ENCODE measurements around the gene PRKCZ.

DNA sequence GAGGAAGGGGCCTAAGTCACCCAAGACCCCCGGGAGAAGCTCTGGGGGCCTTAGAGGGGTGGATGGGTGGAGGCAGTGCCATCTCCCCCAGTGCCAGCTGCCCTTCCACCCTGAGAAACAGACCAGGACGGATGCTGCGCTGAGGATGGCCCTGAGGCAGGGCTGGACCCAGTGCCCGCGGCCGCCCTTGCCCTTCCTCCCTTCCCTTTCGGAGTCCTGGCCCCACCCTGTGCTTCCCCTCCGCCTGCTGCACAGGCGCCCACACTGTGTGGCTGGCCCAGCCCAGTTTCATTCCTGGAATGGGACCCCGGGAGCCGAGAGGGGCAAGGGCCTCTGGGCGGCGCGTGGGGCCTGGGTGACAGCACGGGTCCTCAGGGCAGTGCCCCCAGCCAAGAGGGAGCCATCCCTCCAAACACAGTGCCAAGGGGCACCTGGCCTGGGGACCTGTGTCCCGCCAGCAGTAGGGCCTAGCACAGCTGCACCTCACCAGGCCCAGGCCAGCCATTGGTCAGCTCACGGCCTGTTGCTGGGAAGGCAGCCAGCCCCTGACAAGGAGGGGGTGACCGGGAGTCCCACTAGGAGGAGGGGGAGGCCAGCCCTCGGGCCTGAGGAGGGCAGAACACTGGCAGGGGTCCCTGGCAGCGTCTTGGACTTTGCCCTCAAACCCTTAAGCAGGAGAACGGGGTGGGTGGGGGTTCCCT lies 164.5 kb downstream of the PRKCZ start:
- TF ChIP-seq, protein P1, sequence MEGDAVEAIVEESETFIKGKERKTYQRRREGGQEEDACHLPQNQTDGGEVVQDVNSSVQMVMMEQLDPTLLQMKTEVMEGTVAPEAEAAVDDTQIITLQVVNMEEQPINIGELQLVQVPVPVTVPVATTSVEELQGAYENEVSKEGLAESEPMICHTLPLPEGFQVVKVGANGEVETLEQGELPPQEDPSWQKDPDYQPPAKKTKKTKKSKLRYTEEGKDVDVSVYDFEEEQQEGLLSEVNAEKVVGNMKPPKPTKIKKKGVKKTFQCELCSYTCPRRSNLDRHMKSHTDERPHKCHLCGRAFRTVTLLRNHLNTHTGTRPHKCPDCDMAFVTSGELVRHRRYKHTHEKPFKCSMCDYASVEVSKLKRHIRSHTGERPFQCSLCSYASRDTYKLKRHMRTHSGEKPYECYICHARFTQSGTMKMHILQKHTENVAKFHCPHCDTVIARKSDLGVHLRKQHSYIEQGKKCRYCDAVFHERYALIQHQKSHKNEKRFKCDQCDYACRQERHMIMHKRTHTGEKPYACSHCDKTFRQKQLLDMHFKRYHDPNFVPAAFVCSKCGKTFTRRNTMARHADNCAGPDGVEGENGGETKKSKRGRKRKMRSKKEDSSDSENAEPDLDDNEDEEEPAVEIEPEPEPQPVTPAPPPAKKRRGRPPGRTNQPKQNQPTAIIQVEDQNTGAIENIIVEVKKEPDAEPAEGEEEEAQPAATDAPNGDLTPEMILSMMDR (conservative IDR thresholded peaks at IDR 0.05; ENCODE audit: low read depth, low read length): no peak
- TF ChIP-seq EZH2phosphoT487 (IDR thresholded peaks at IDR 0.05; ENCODE audit: borderline replicate concordance, low read length): no peak
- TF ChIP-seq EZH2 (IDR thresholded peaks at IDR 0.05; ENCODE audit: low read length, unreplicated experiment): no peak

Data from PC-3 (cell line).